ENCODE measurements around the gene SGCA. TPM values are rescaled to one million over a fixed set of nuclear protein-coding genes. Genes with fewer than 3 reads are reported as not detected.

SGCA gene
- total and polyA plus RNA-seq, 2 experiments from 2014 or later = 0.19 TPM; not detected in 1

DNA sequence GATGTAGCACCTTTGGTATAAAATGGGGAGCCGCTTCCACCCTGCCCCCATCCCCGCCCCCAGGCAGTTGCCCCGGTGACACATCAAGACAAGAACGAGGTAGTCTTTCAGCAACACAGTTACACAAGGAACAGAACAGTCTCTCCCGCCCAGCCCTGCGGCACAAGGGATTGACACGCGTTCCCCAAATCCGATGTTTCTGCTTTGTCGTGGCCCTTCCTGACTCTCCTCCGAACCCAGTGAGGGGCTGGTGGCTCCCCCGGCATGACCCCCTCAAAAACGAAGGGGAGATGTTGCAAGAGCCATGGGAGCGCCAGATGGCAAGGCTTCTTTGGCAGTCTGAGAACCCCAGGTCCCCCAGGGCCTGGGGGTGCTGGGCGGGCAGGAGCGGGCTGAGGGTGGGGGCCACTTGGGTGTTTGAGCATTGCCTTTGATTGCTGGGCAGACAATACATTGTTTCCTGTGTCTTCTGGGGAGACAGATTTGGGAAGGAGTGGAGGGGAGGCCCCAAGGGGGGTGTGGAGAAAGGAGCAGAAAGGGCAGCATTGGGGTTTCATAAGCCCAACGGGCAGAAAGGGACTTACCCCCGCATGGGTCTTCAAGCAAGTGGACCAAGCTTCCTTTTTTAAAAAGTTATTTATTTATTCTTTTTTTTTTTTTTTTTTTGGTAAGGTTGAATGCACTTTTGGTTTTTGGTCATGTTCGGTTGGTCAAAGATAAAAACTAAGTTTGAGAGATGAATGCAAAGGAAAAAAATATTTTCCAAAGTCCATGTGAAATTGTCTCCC is 19.0 kb downstream of the SGCA start (continued):
- TF ChIP-seq, protein P1, sequence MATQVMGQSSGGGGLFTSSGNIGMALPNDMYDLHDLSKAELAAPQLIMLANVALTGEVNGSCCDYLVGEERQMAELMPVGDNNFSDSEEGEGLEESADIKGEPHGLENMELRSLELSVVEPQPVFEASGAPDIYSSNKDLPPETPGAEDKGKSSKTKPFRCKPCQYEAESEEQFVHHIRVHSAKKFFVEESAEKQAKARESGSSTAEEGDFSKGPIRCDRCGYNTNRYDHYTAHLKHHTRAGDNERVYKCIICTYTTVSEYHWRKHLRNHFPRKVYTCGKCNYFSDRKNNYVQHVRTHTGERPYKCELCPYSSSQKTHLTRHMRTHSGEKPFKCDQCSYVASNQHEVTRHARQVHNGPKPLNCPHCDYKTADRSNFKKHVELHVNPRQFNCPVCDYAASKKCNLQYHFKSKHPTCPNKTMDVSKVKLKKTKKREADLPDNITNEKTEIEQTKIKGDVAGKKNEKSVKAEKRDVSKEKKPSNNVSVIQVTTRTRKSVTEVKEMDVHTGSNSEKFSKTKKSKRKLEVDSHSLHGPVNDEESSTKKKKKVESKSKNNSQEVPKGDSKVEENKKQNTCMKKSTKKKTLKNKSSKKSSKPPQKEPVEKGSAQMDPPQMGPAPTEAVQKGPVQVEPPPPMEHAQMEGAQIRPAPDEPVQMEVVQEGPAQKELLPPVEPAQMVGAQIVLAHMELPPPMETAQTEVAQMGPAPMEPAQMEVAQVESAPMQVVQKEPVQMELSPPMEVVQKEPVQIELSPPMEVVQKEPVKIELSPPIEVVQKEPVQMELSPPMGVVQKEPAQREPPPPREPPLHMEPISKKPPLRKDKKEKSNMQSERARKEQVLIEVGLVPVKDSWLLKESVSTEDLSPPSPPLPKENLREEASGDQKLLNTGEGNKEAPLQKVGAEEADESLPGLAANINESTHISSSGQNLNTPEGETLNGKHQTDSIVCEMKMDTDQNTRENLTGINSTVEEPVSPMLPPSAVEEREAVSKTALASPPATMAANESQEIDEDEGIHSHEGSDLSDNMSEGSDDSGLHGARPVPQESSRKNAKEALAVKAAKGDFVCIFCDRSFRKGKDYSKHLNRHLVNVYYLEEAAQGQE (IDR thresholded peaks at IDR 0.05; ENCODE audit: unreplicated experiment) = no peak
- no peak for TF ChIP-seq EZH2phosphoT487 (IDR thresholded peaks at IDR 0.05; ENCODE audit: unreplicated experiment)
- no peak for TF ChIP-seq ZNF331 (CRISPR knock-in tag; IDR thresholded peaks at IDR 0.05; ENCODE audit: low read depth)

DNA sequence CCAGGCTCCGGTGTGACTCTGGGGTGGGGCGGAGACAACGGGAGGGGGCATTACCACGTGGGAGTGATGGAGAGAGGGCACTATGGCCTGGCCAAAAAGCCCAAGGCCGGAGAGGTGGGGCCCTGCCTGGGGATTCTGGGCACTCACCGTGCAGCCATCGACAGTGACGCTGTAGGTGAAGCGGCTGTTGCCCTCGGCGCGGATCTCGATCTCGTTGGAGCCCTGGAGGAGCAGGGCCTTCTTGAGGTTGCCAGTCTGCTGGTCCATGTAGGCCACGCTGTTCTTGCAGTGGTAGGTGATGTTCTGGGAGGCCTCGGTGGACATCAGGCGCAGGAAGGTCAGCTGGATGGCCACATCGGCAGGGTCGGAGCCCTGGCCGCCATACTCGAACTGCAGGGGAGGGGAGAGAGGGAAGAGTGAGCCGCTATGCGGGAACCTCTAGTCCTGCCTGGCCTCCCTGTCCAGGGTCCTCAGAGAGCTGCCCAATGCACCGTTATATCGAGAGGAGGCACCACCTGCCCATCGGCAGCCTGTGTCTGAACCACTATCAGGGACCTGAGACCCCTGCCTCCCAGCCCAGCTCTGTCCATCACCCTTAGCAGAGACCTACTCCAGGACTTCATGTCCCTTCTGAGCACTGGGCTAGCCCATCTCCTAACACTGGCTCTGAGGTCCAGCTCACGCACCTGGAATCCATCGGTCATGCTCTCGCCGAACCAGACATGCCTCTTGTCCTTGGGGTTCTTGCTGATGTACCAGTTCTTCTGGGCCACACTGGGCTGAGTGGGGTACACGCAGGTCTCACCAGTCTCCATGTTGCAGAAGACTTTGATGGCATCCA is 20.0 kb downstream of the SGCA start:
- H3K4me1 ChIP-seq (ENCODE audit: insufficient read depth) = peaks cover 27% of the 10 kb centered on the region
- no peaks in the 10 kb centered on the region for H3F3A ChIP-seq (replicated peaks; ENCODE audit: low read depth)
- H2AFZ ChIP-seq = no peak overlapping the region
- no peak overlapping the region for H3K4me3 ChIP-seq
- no peaks in the 10 kb centered on the region for H3K79me2 ChIP-seq (replicated peaks; ENCODE audit: insufficient read depth)
- no peaks in the 10 kb centered on the region for H3K9me2 ChIP-seq (ENCODE audit: insufficient read depth)
- no peaks in the 10 kb centered on the region for H3K9me3 Mint-ChIP-seq
- DNase-seq (ENCODE audit: low spot score) (no peak), ATAC-seq (no peak)
- H3K27me3 ChIP-seq (ENCODE audit: insufficient read depth) = no peaks in the 10 kb centered on the region
- no peak overlapping the region for H3K27ac Mint-ChIP-seq
- no peak overlapping the region for H3K4me3 Mint-ChIP-seq
- H3K27me3 Mint-ChIP-seq (ENCODE audit: insufficient read depth, low read depth, poor library complexity) = peaks cover 12% of the 10 kb centered on the region
- peaks cover 32% of the 10 kb centered on the region for H3K4me1 Mint-ChIP-seq
- H3K36me3 ChIP-seq (ENCODE audit: insufficient read depth) = no peaks in the 10 kb centered on the region
- no peak overlapping the region for H3K4me2 ChIP-seq
- peaks cover 23% of the 10 kb centered on the region for H3K36me3 Mint-ChIP-seq (ENCODE audit: low read depth)
- H3K27ac ChIP-seq (ENCODE audit: low read depth) = no peak overlapping the region
- H4K20me1 ChIP-seq (replicated peaks; ENCODE audit: insufficient read depth) = no peaks in the 10 kb centered on the region
- TF ChIP-seq STAT1 (IDR thresholded peaks at IDR 0.05; ENCODE audit: unreplicated experiment) (no peak), ZNF331 (CRISPR knock-in tag; IDR thresholded peaks at IDR 0.05; ENCODE audit: low read depth) (no peak), NANOG (IDR thresholded peaks at IDR 0.05; ENCODE audit: borderline replicate concordance) (no peak), CREB1 (CRISPR knock-in tag; IDR thresholded peaks at IDR 0.05; ENCODE audit: low read depth) (no peak)
- TF ChIP-seq, protein P2, sequence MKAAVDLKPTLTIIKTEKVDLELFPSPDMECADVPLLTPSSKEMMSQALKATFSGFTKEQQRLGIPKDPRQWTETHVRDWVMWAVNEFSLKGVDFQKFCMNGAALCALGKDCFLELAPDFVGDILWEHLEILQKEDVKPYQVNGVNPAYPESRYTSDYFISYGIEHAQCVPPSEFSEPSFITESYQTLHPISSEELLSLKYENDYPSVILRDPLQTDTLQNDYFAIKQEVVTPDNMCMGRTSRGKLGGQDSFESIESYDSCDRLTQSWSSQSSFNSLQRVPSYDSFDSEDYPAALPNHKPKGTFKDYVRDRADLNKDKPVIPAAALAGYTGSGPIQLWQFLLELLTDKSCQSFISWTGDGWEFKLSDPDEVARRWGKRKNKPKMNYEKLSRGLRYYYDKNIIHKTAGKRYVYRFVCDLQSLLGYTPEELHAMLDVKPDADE (IDR thresholded peaks at IDR 0.05) = no peak
- TF ChIP-seq, protein P1 (IDR thresholded peaks at IDR 0.05; ENCODE audit: unreplicated experiment) = no peak
- TF ChIP-seq, protein P3, sequence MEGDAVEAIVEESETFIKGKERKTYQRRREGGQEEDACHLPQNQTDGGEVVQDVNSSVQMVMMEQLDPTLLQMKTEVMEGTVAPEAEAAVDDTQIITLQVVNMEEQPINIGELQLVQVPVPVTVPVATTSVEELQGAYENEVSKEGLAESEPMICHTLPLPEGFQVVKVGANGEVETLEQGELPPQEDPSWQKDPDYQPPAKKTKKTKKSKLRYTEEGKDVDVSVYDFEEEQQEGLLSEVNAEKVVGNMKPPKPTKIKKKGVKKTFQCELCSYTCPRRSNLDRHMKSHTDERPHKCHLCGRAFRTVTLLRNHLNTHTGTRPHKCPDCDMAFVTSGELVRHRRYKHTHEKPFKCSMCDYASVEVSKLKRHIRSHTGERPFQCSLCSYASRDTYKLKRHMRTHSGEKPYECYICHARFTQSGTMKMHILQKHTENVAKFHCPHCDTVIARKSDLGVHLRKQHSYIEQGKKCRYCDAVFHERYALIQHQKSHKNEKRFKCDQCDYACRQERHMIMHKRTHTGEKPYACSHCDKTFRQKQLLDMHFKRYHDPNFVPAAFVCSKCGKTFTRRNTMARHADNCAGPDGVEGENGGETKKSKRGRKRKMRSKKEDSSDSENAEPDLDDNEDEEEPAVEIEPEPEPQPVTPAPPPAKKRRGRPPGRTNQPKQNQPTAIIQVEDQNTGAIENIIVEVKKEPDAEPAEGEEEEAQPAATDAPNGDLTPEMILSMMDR (conservative IDR thresholded peaks at IDR 0.05; ENCODE audit: low read depth in 2 of 2) = no peak

Measured in GM23338 (cell line).